ENCODE data around the gene MED15. TPM values are rescaled to one million over a fixed set of nuclear protein-coding genes. Genes with fewer than 3 reads are reported as not detected.

MED15 gene
- total RNA-seq, 1 donor: 44.2 TPM

GRCh38 chr22:20579273-20580120 lies 72.1 kb downstream of the MED15 start:
- TF ChIP-seq CTCF (IDR thresholded peaks at IDR 0.05; ENCODE audit: insufficient read depth, low read length): no peak
- no peak for DNase-seq (ENCODE audit: low read depth)
- no peak overlapping the region for H3K4me3 ChIP-seq (ENCODE audit: low read depth, low read length)

- no peak overlapping the region for H3K4me3 ChIP-seq (ENCODE audit: low read depth, low read length)
- DNase-seq (ENCODE audit: low read depth): no peak
- TF ChIP-seq CTCF (IDR thresholded peaks at IDR 0.05; ENCODE audit: insufficient read depth, low read length): no peak
These were observed 72.8 kb downstream of the MED15 start for GRCh38 chr22:20580179-20580578.

- no peak for DNase-seq (ENCODE audit: low read depth)
- no peak overlapping the region for H3K4me3 ChIP-seq (ENCODE audit: low read depth, low read length)
- no peak for TF ChIP-seq CTCF (IDR thresholded peaks at IDR 0.05; ENCODE audit: insufficient read depth, low read length)
These were observed 73.4 kb downstream of the MED15 start for GRCh38 chr22:20580611-20581502.

GRCh38 chr22:20581503-20582170 lies 74.2 kb downstream of the MED15 start:
- no peak for DNase-seq (ENCODE audit: low read depth)
- no peak overlapping the region for H3K4me3 ChIP-seq (ENCODE audit: low read depth, low read length)
- no peak for TF ChIP-seq CTCF (IDR thresholded peaks at IDR 0.05; ENCODE audit: insufficient read depth, low read length)

GRCh38 chr22:20582171-20582511 lies 74.7 kb downstream of the MED15 start:
- no peak overlapping the region for H3K4me3 ChIP-seq (ENCODE audit: low read depth, low read length)
- no peak for DNase-seq (ENCODE audit: low read depth)
- TF ChIP-seq CTCF (IDR thresholded peaks at IDR 0.05; ENCODE audit: insufficient read depth, low read length): no peak

- no peak for DNase-seq (ENCODE audit: low read depth)
- no peak overlapping the region for H3K4me3 ChIP-seq (ENCODE audit: low read depth, low read length)
- no peak for TF ChIP-seq CTCF (IDR thresholded peaks at IDR 0.05; ENCODE audit: insufficient read depth, low read length)
These were observed 75.3 kb downstream of the MED15 start for GRCh38 chr22:20582520-20583361.

Measured in fibroblast of the aortic adventitia (primary cell).